ENCODE results near the gene YBEY.

Gene YBEY

GRCh38 chr21:46284733-46285132 is 1.4 kb upstream of the YBEY start:
- POLR2A ChIA-PET = interaction anchor here (0.7 kb wide), 1 partner anchor 355 kb away, joined by 3 read pairs; no protein-coding TSS in a partner anchor
- peak overlapping the region; percentile 77 for H3K4me3 ChIP-seq (ENCODE audit: low read depth, low read length)
- TF ChIP-seq CTCF (IDR thresholded peaks at IDR 0.05; ENCODE audit: insufficient read depth, low read length, missing control alignments) = no peak

GRCh38 chr21:46285206-46285661 is 908 bp upstream of the YBEY start, which contains the start of gene MCM3AP:
MCM3AP (minus strand) TSS chr21:46285611; CDS start chr21:46285286, 325 bp downstream.
- no peak for DNase-seq (ENCODE audit: low read depth, low spot score)
- CTCF ChIA-PET = interaction anchor here (1.0 to 3.5 kb wide), 10 partner anchors 10 to 316 kb away, joined by 3 to 19 read pairs (median 5); no protein-coding TSS in a partner anchor
- POLR2A ChIA-PET = interaction anchor here (0.6 to 1.2 kb wide), 7 partner anchors 10 to 354 kb away, joined by 3 to 5 read pairs (median 3); no protein-coding TSS in a partner anchor

More at GRCh38 chr21:46284733-46285132, 1.4 kb upstream of the YBEY start:
- no peak for DNase-seq (ENCODE audit: low read depth, low spot score)
- CTCF ChIA-PET = interaction anchor here (0.6 to 3.5 kb wide), 9 partner anchors 10 to 315 kb away, joined by 3 to 19 read pairs (median 5); no protein-coding TSS in a partner anchor

GRCh38 chr21:46286648-46287002 is 483 bp downstream of the YBEY start:
- DNase-seq (ENCODE audit: low read depth, low spot score) = no peak
- peak overlapping the region; percentile 77 for H3K4me3 ChIP-seq (ENCODE audit: low read depth, low read length)
- CTCF ChIA-PET = interaction anchor here (1.8 kb wide), 1 partner anchor 12 kb away, joined by 6 read pairs; no protein-coding TSS in a partner anchor
- no peak for TF ChIP-seq CTCF (IDR thresholded peaks at IDR 0.05; ENCODE audit: insufficient read depth, low read length, missing control alignments)
- POLR2A ChIA-PET = interaction anchor here (1.0 kb wide), 1 partner anchor 36 kb away, joined by 4 read pairs; no protein-coding TSS in a partner anchor

More at GRCh38 chr21:46285206-46285661, 908 bp upstream of the YBEY start, which contains the start of gene MCM3AP:
- H3K4me3 ChIP-seq (ENCODE audit: low read depth, low read length) = peak within 1 kb of the TSS; percentile 77
- no peak for TF ChIP-seq CTCF (IDR thresholded peaks at IDR 0.05; ENCODE audit: insufficient read depth, low read length, missing control alignments)

- POLR2A ChIA-PET = no interaction called here
- TF ChIP-seq CTCF (IDR thresholded peaks at IDR 0.05; ENCODE audit: insufficient read depth, low read length, missing control alignments) = no peak
- peak overlapping the region; percentile 77 for H3K4me3 ChIP-seq (ENCODE audit: low read depth, low read length)
- CTCF ChIA-PET = no interaction called here
- no peak for DNase-seq (ENCODE audit: low read depth, low spot score)
Observed at GRCh38 chr21:46287541-46287940, 1.4 kb downstream of the YBEY start.

- H3K4me3 ChIP-seq (ENCODE audit: low read depth, low read length) = no peak overlapping the region
- CTCF ChIA-PET = no interaction called here
- no peak for TF ChIP-seq CTCF (IDR thresholded peaks at IDR 0.05; ENCODE audit: insufficient read depth, low read length, missing control alignments)
- POLR2A ChIA-PET = no interaction called here
- no peak for DNase-seq (ENCODE audit: low read depth, low spot score)
Observed at GRCh38 chr21:46289655-46290179, 3.6 kb downstream of the YBEY start.

- CTCF ChIA-PET = no interaction called here
Observed at GRCh38 chr21:46291561-46291960, 5.4 kb downstream of the YBEY start.

More at GRCh38 chr21:46291561-46291960, 5.4 kb downstream of the YBEY start:
- TF ChIP-seq CTCF (IDR thresholded peaks at IDR 0.05; ENCODE audit: insufficient read depth, low read length, missing control alignments) = no peak
- no peak overlapping the region for H3K4me3 ChIP-seq (ENCODE audit: low read depth, low read length)
- POLR2A ChIA-PET = no interaction called here
- no peak for DNase-seq (ENCODE audit: low read depth, low spot score)

All from AG04449 (cell line).